ENCODE data around the gene CDH9.

CDH9 gene

GRCh38 chr5:27008604-27009539 lies 29.5 kb downstream of the CDH9 start:
- no peak for DNase-seq (ENCODE audit: extremely low read depth, insufficient read length)
- Histone ChIP-seq H3K36me3 (ENCODE audit: control insufficient read depth, insufficient read depth, low read length) (no peaks in the 10 kb centered on the region), H3K4me3 (replicated peaks; ENCODE audit: low read depth, low read length) (no peak overlapping the region), H3K27me3 (replicated peaks; ENCODE audit: control insufficient read depth, insufficient read depth, low read length) (no peaks in the 10 kb centered on the region)
- no peak for TF ChIP-seq CTCF (IDR thresholded peaks at IDR 0.05; ENCODE audit: insufficient read depth, low read length, poor library complexity, severe bottlenecking)

GRCh38 chr5:27007121-27007520 lies 31.3 kb downstream of the CDH9 start:
- no peak for TF ChIP-seq CTCF (IDR thresholded peaks at IDR 0.05; ENCODE audit: insufficient read depth, low read length, poor library complexity, severe bottlenecking)
- H3K4me3 ChIP-seq (replicated peaks; ENCODE audit: low read depth, low read length) = no peak overlapping the region
- H3K36me3 ChIP-seq (ENCODE audit: control insufficient read depth, insufficient read depth, low read length) = no peaks in the 10 kb centered on the region
- no peaks in the 10 kb centered on the region for H3K27me3 ChIP-seq (replicated peaks; ENCODE audit: control insufficient read depth, insufficient read depth, low read length)
- no peak for DNase-seq (ENCODE audit: extremely low read depth, insufficient read length)

- Histone ChIP-seq H3K36me3 (ENCODE audit: control insufficient read depth, insufficient read depth, low read length) (no peaks in the 10 kb centered on the region), H3K27me3 (replicated peaks; ENCODE audit: control insufficient read depth, insufficient read depth, low read length) (no peaks in the 10 kb centered on the region), H3K4me3 (replicated peaks; ENCODE audit: low read depth, low read length) (no peak overlapping the region)
- TF ChIP-seq CTCF (IDR thresholded peaks at IDR 0.05; ENCODE audit: insufficient read depth, low read length, poor library complexity, severe bottlenecking) = no peak
- no peak for DNase-seq (ENCODE audit: extremely low read depth, insufficient read length)
Observed at GRCh38 chr5:26986985-26987384, 51.4 kb downstream of the CDH9 start.

GRCh38 chr5:26981750-26982149 lies 56.6 kb downstream of the CDH9 start:
- Histone ChIP-seq H3K36me3 (ENCODE audit: control insufficient read depth, insufficient read depth, low read length) (no peaks in the 10 kb centered on the region), H3K4me3 (replicated peaks; ENCODE audit: low read depth, low read length) (no peak overlapping the region), H3K27me3 (replicated peaks; ENCODE audit: control insufficient read depth, insufficient read depth, low read length) (no peaks in the 10 kb centered on the region)
- no peak for DNase-seq (ENCODE audit: extremely low read depth, insufficient read length)
- no peak for TF ChIP-seq CTCF (IDR thresholded peaks at IDR 0.05; ENCODE audit: insufficient read depth, low read length, poor library complexity, severe bottlenecking)

GRCh38 chr5:26959290-26959689 lies 79.1 kb downstream of the CDH9 start:
- H3K36me3 ChIP-seq (ENCODE audit: control insufficient read depth, insufficient read depth, low read length) = no peaks in the 10 kb centered on the region
- DNase-seq (ENCODE audit: extremely low read depth, insufficient read length) = no peak

More at GRCh38 chr5:26959290-26959689, 79.1 kb downstream of the CDH9 start:
- H3K27me3 ChIP-seq (replicated peaks; ENCODE audit: control insufficient read depth, insufficient read depth, low read length) = no peaks in the 10 kb centered on the region
- H3K4me3 ChIP-seq (replicated peaks; ENCODE audit: low read depth, low read length) = no peak overlapping the region
- no peak for TF ChIP-seq CTCF (IDR thresholded peaks at IDR 0.05; ENCODE audit: insufficient read depth, low read length, poor library complexity, severe bottlenecking)

Measured in GM06990 (cell line).